GM21717 (cell line): Measurements from ENCODE around the gene EXO1.
A peak's percentile ranks its signal among the peaks of the same experiment; 100 is the strongest.
"Not testable (repeated sequence)": the region's sequence is repeated elsewhere in the genome, so short reads cannot be mapped to it uniquely, and the experiment has no call there.

Experiments used
- ATAC-seq: cut with Tn5 transposase; IDR thresholded peaks from one replicate; pipeline ENCODE4 v1.9.1; 2021; ENCODE audit warnings: mild to moderate bottlenecking, moderate library complexity; ENCODE audit not compliant: unreplicated experiment

The EXO1 gene

GRCh38 chr1:241834733-241835377 is 13.1 kb upstream of the EXO1 start:
- ATAC-seq, result no peak

GRCh38 chr1:241836941-241837340 is 11.1 kb upstream of the EXO1 start:
- no peak for ATAC-seq

- ATAC-seq, result no peak
Measured at GRCh38 chr1:241837416-241837815, 10.6 kb upstream of the EXO1 start.

- no peak for ATAC-seq
Measured at GRCh38 chr1:241837901-241838300, 10.1 kb upstream of the EXO1 start.

- peak; percentile 48 for ATAC-seq
Measured at GRCh38 chr1:241838897-241839296, 9.1 kb upstream of the EXO1 start.

GRCh38 chr1:241839369-241839979 is 8.5 kb upstream of the EXO1 start:
- ATAC-seq, result peak; percentile 73

- no peak for ATAC-seq
Measured at GRCh38 chr1:241840164-241840563, 7.8 kb upstream of the EXO1 start.

GRCh38 chr1:241841691-241842090 is 6.3 kb upstream of the EXO1 start:
- ATAC-seq, result no peak

- ATAC-seq, result no peak
Measured at GRCh38 chr1:241842565-241842964, 5.4 kb upstream of the EXO1 start.

GRCh38 chr1:241844593-241844992 is 3.4 kb upstream of the EXO1 start:
- no peak for ATAC-seq

- ATAC-seq, result no peak
Measured at GRCh38 chr1:241846375-241846774, 1.6 kb upstream of the EXO1 start.

GRCh38 chr1:241846862-241847539 is 1.0 kb upstream of the EXO1 start:
- ATAC-seq, result no peak

GRCh38 chr1:241847540-241847795 is 536 bp upstream of the EXO1 start:
- no peak for ATAC-seq

- ATAC-seq, result peak; percentile 9
Measured at GRCh38 chr1:241848686-241849344, 811 bp downstream of the EXO1 start.

- ATAC-seq, result no peak
Measured at GRCh38 chr1:241849345-241849695, 1.3 kb downstream of the EXO1 start.

- ATAC-seq, result not testable (repeated sequence)
Measured at GRCh38 chr1:241855545-241856140, 7.6 kb downstream of the EXO1 start.

GRCh38 chr1:241857131-241857530 is 9.1 kb downstream of the EXO1 start:
- ATAC-seq, result peak; percentile 81

GRCh38 chr1:241860922-241861321 is 12.9 kb downstream of the EXO1 start:
- no peak for ATAC-seq

- ATAC-seq, result no peak
Measured at GRCh38 chr1:241869022-241869421, 21.0 kb downstream of the EXO1 start.

- no peak for ATAC-seq
Measured at GRCh38 chr1:241870336-241870735, 22.3 kb downstream of the EXO1 start.

GRCh38 chr1:241870746-241871430 is 22.9 kb downstream of the EXO1 start:
- ATAC-seq, result no peak
